ENCODE data around the gene SNIP1.
A peak's percentile ranks its signal among the peaks of the same experiment; 100 is the strongest.
"Not testable (repeated sequence)": the region's sequence is repeated elsewhere in the genome, so short reads cannot be mapped to it uniquely, and the experiment has no call there.

The SNIP1 gene

DNA sequence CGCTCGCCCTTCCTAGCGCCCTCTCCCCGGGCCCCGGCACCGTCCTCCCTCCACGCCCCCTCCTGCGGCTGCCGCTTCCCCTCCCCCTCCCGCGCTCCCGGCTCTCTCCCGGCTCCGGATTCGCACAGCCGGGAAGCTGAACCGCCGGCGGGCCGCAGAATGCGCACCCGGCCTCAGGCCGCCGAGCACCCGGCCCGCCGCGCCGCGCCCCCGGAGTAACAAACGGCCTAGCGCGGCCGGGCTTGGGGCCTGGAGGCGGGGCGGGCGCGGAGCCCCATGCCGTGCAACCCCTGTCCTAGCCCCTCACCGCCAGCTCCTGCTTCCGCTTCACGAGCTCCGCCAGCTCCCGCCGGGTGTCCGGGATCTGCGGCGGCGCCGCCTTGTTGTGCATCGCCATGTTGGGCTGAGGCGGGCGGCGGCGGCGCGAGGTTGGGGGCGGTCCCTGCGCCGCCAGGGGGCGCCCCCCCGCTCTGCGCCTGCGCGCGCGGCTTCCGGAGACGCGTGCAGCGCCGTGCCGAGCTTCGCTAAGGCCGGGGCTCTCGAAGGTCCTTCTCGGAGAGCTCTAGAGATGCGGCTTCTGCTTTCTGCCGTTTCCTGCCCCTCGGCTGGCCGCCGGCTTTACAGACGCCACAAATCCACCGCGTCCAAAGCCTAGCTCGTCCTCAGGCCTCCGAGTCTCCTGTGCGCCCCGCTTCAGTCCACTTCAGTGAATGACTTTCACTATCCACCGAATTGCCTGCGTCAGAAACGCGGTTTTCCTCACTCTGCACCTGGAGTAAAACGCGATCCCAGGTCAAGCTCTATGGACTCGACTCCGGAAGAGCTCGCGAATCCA, 39.5 kb downstream of the SNIP1 start, which contains the start of gene MEAF6:
Gene MEAF6, minus strand, starts transcription at position 417 of the 835 bp plus-strand sequence. Its CDS starts 20 bp downstream, at position 397.
- peak; percentile 47 for DNase-seq (ENCODE audit: low read depth, low spot score)

DNA sequence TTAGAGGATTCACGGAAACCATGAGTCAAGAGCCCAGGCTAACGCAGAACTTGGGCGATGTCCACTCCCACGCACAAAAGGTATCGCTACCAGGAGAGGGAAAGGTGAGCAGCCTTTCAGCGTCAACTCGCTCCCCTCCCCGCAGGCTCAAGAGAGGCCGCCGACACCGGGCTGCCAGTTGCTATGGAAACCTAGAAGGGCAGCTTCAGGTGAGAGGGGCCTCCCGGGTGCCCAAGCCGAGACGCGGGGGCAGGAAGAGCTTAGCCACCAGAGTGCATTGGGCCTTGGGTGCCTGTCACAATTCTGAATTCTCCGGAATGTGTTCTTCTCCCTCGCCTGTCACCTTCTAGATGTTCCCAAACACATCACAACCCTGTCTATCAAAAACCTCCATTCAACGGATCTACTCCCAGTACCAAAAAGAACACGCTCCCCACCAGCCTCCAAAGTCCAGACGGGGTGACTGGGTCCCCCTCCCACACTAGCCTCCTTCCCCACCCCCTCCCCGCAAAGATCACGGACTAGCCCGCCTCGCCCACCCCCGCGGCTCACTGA, 40.2 kb downstream of the SNIP1 start:
- DNase-seq (ENCODE audit: low read depth, low spot score): no peak

DNA sequence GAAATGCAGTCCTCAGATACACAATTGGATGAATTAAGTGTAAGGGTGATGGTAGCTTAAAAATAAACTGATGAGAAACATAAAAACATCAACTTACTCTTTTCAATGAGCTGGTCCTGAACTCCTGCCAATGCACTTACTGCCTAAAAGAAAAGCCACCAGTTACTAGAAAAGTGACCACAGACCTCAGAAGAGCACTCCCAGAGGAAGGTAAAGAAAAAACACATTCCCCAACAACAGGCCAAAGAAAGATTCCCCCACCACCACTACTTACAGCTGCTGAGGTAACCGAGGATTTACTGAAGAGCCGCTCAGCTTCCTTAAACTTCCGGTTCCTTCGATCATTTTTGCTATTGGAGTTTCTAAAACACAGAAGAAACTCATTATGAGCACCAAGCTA, 44.9 kb downstream of the SNIP1 start:
- DNase-seq (ENCODE audit: low read depth, low spot score): no peak

DNA sequence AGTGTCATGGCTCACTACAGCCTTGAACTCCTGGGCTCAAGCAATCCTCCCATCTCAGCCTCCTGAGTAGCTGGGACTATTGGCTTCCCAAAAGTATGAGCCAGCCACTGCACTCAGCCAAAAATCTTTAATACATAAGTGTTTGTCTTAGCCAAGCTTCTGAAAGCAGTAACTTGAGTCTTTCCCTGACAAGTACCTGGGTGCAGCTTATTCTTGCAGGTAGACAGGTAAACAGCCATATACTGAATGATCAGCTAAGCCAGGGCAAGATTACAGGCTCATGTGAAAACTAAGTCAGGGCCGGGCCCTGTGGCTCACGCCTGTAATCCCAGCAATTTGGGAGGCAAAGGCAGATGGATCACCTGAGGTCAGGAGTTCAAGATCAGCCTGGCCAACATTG, 47.4 kb downstream of the SNIP1 start:
- no peak for DNase-seq (ENCODE audit: low read depth, low spot score)

DNA sequence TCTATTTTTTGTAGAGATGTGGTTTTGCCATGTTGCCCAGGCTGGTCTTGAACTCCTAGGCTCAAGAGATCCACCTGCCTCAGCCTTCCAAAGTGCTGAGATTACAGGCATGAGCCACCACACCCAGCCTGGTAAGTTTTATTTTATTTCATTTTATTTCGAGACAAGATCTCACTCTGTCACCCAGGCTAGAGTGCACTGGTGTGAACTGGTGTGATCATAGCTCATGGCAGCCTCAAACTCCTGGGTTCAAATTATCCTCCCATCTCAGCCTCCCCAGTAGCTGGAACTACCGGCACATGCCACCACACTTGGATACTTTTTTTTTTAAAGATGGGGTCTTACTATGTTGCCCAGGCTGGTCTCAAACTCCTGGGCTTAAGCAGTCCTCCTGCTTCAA, 51.3 kb downstream of the SNIP1 start:
- DNase-seq (ENCODE audit: low read depth, low spot score): not testable (repeated sequence)

DNA sequence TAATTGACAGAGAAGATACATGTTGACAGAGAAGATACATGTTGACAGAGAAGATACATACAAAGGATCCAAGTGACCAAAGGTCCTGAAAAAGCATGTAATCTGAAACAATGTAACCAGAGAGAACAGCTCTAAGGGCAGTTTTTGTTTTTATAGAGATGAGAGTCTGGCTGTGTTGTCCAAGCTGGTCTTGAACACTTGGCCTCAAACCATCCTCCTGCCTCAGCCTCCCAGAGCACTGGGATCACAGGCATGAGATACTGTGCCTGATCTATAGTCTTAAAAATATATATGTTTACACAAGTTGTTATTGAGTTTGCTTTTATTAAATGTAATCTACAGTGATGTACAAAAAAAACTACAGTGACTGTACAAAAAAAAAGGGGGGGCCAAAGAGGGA, 52.0 kb downstream of the SNIP1 start:
- DNase-seq (ENCODE audit: low read depth, low spot score): no peak

DNA sequence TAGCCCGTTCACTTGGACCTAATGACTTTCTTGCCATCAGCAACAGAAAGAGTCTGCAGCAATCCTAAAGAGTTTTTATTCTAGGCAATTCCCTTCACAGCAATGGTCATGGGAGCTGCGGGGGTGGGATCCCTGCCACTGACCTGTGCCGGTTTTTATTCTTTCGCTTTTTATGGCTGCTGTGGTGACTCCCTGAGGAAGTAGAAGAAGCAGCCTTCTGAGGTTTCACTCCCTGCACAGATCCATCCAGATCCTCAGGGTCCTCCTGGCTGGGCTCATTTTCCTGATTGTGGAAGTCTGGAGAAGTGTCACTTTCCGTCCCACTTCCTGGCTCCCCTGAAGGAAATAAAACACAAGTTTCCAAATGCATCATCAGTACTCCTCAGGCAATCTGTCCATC, 52.4 kb downstream of the SNIP1 start:
- DNase-seq (ENCODE audit: low read depth, low spot score): no peak

DNA sequence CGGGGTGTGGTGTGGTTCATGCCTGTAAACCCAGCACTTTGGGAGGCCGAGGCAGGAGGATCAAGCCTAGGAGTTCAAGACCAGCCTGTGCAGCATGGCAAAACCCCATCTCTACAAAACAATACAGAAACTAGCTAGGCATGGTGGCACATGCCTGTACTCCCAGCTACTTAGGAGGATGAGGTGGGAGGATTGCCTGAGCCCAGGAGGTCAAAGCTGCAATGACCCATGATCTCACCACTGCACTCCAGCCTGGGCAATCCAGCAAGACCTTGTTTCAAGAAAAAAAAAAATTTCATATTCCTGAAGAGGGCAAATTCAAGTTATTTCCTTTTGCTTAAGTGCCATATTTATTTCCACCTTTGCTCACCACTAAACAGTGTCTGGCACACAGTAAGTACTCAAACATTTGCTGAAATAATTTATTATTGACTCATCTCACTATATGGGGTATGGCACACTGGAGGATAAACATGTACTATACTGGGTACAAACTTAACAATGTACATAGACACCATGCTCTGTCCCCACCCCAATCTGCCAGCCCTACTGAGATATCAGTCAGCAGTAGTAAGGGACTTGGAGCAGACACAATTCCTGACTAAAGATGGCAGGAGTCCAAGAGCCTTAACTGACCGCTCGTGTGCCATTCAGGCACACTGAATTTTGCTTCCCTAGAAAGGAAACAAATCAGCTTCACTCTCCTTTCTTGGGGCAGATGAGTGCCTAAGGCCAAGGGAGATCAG, 55.0 kb downstream of the SNIP1 start:
- no peak for DNase-seq (ENCODE audit: low read depth, low spot score)

DNA sequence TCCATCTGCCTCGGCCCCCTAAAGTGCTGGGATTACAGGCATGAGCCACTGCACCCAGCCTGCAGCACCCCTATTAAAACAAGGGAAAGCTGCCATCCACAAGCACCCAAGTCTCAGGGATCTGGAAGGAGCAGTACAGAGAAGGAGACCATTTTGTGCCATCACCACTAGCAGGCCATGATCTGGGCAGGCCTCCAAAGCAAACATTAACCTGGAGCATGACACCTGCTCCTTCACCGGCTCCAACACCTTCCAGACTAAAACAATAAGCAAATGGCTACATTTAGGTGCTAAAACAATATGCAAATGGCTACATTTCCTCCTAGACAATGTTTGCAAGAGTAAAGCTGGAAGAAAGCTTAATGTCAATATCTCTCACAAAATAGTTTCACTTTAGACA, 56.3 kb downstream of the SNIP1 start:
- DNase-seq (ENCODE audit: low read depth, low spot score): no peak

DNA sequence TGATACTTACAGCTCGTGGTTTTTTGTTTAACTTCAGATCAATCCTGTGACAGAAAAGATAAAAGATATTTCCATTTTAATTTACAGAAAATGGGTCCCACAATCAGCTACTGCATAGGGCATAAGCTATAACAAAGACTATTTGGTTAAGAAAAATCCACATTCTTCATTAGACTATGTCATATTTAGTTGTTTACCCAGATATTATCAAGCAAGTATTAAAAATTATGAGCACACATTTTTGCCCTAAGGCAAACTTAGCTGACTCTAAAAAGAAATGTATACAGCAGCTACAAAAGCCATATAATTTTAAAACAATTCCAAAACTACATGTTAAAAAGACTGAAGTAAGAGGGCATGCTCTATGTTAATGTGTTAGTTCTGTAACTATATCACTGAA, 58.2 kb downstream of the SNIP1 start:
- DNase-seq (ENCODE audit: low read depth, low spot score): no peak

DNA sequence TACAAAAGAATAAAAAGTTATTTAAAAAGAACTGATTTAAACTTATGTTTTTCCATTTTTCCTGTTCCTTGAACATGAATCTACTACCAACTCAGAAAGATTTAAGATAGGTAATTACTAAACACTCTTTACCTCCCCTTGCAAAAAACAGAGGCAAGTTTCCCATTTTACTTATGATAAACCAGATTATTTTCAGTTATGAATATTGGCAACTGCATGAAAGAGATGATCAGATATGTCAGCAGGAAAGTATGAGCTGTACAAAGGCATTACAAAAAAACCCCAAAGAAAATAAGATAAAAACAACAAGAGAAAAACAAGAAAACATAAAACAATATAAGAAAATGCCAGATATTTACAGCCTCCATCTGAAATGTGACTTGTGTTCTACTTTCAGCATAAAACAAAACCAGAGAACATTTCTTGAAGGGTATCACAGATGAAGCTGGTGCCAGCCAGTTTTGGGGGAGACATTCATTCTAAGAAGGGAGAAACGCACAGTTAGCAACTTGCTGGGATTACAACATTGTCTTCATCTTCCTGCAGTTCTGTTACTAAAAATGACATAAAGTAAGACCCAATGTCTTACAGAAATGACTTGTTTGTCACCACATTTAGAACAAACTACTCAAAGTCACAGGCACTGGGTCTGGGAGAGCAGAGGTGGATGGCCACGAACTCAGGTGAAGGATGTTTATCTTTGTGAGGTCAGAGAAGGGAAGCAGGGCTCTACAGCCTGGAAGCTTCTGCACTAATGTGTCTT, 60.6 kb downstream of the SNIP1 start:
- DNase-seq (ENCODE audit: low read depth, low spot score): no peak

DNA sequence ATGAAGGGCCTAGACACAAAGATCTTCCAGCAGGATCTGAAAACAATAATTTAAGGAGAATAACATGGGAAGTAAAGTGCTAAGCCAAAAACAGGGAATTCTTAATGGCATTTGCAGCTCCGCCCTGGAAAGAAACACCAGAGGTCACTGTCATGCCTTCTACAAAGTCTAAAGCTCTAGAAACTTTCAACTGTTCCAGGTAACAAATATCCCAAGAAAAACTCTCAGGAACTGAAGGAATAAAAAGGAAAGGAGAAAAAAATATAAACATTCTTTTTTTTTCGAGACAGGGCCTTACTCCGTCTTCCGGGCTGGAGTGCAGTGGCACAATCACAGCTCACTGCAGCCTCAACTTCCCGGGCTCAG, 66.5 kb downstream of the SNIP1 start:
- no peak for DNase-seq (ENCODE audit: low read depth, low spot score)

DNA sequence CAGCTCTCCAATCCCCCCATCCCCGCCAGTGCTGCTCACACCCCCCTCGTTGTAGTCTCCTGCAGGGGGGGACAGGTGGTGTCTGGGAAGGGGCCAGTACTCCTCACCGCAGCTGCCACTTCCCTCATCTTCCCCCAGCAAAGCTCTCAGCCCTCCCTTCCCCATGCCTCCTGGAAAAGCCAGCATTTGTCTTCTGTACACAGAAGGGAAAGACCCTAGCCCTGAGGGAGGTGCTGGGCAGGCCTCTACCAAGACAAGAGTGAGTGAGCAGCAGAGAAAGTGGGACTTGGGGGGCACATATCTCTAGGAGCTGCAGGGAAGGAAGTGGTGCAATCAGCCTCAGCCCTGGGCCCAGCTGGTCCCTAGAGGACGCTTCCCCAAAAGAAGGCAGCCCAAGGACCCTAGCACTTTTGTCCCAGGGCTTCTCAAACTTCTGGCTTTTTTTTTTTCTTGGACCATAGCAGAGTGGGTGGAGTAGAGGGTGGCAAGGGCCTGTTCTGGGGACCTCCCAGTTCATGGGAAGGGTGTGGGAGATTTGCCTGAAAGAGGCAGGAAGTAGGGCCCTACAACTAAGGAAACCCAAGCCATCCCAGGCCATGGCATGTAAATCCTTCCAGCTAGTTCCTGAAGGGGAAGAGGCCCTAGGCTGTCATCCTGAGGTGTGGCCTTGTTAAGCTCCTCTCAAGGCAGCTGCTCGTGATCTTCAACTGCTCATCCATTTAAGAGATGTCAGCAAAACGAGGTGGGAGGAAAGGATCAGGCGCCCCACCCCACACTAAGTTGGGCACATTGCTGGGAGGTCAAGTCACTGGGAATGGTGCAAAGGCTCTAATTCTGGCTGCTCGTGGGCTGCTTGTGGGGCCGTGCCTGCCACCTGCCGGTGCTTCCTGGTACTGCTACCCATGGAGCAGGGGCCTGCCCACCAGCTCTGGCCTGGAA, 67.1 kb downstream of the SNIP1 start:
- no peak for DNase-seq (ENCODE audit: low read depth, low spot score)

DNA sequence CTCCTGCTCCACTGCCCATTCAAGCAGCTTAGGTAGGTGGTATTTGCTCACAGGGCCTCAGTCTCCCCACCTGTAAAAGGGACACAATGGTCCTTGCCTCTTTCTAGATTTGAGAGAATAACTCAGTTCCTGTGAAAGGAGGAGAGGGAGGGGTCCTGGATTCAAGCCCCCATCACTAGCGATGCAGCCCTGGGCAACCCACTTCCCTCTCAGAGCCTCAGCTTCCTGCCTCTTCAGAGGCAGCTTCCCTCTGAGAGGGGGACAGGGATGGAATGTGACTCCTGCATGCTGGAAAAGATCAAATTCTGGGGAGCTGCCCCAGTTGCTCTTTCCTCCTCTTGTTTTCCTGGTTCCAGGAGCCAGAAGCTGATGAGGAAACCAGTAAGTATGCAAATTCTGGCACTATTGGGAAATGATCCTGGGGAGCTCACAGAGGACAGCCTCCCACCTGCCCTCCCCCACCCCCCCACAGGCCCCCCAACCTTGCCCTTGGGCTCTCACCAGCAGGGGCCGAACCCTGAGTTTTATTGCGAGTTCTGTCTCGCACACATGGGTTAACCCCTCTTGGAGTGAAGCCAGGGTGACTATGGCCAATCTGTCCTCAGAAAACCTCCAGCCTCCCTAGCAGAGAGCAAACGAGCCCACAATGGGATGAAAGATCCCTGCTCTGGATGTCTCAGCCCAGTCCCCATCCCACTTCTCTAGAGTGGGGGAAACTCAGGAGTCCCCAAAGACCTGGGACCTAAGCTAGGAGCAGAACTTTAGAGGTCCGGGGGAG, 68.0 kb downstream of the SNIP1 start:
- no peak for DNase-seq (ENCODE audit: low read depth, low spot score)
